GM12878 (cell line): Measurements from ENCODE around the gene KIR3DL3.

ENCODE experiments used
- CBX3 ChIP-seq: fragments of 200-600 bp; sonication (generic); IDR thresholded peaks from 2 replicates; pipeline ENCODE4 v1.6.1; 2016; ENCODE audit warnings: low read depth, borderline replicate concordance
- CBX5 ChIP-seq: sonication (generic); IDR thresholded peaks from 2 replicates; pipeline ENCODE4 v1.6.1; 2016; ENCODE audit warnings: low read depth, moderate library complexity, mild to moderate bottlenecking, inconsistent platforms
- CHD2 ChIP-seq: IDR thresholded peaks from 2 replicates; pipeline ENCODE4 v1.6.1; 2011; ENCODE audit warnings: low read depth, low read length, improper control_type of control experiment, borderline replicate concordance
- ESRRA ChIP-seq: IDR thresholded peaks from 2 replicates; pipeline ENCODE4 v1.6.1; 2012; ENCODE audit warnings: mild to moderate bottlenecking, low read length, improper control_type of control experiment
- EZH2 ChIP-seq: IDR thresholded peaks from 2 replicates; pipeline ENCODE4 v1.6.1; 2012; ENCODE audit warnings: low read depth, mild to moderate bottlenecking, control low read depth, inconsistent platforms, low read length, borderline replicate concordance; ENCODE audit not compliant: control insufficient read depth
- FOXM1 ChIP-seq: IDR thresholded peaks from 2 replicates; pipeline ENCODE4 v1.6.1; 2012; ENCODE audit warnings: low read depth, mild to moderate bottlenecking, inconsistent platforms, low read length, moderate library complexity
- NFXL1 ChIP-seq: fragments of 450-650 bp; IDR thresholded peaks from 2 replicates; pipeline ENCODE4 v1.6.1; 2017; ENCODE audit warnings: antibody characterized with exemption, mild to moderate bottlenecking, borderline replicate concordance
- POLR2A ChIP-seq: IDR thresholded peaks from 2 replicates; pipeline ENCODE4 v1.6.1; 2011; ENCODE audit warnings: low read depth, mild to moderate bottlenecking, low read length
- RFX5 ChIP-seq: IDR thresholded peaks from 2 replicates; pipeline ENCODE4 v1.6.1; 2011; ENCODE audit warnings: low read depth, low read length, improper control_type of control experiment
- TF ChIP-seq, protein P1 (sequence below), 3 experiments: IDR thresholded peaks in 2 of 3; conservative IDR thresholded peaks in 1 of 3; 2 replicates each; pipeline ENCODE4 v1.5.1; 2011; ENCODE audit warnings: low read depth in 3 of 3, low read length in 3 of 3, mild to moderate bottlenecking in 3 of 3, control low read depth in 2 of 3, moderate library complexity in 2 of 3, inconsistent platforms in 1 of 3, mixed read lengths in 1 of 3; ENCODE audit not compliant: control insufficient read depth in 2 of 3, insufficient read depth in 1 of 3; ENCODE audit errors: extremely low read depth in 1 of 3
- TF ChIP-seq, protein P2 (sequence below): fragments of 150-350 bp; IDR thresholded peaks from 2 replicates; pipeline ENCODE4 v1.6.1; 2016; ENCODE audit warnings: low read depth, low read length

DNA sequence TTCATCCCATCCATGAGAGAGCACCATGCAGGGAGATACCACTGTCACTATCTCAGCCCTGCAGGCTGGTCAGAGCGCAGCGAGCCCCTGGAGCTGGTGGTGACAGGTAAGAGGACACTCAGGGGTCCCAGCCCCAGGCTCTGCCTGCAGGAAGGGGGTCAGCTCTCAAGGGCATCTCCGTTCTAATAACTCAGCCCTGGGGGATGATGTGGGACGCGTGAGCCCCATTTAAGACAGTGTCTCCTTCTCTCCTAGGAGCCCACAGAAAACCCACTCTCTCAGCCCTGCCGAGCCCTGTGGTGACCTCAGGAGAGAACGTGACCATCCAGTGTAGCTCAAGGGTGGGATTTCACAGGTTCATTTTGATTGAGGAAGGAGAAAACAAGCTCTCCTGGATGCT, 15.5 kb upstream of the KIR3DL3 start:
- TF ChIP-seq CBX3 (no peak), POLR2A (no peak), ESRRA (no peak), CBX5 (no peak), FOXM1 (no peak), RFX5 (no peak), NFXL1 (no peak), CHD2 (no peak), EZH2 (no peak)
- TF ChIP-seq, protein P1, sequence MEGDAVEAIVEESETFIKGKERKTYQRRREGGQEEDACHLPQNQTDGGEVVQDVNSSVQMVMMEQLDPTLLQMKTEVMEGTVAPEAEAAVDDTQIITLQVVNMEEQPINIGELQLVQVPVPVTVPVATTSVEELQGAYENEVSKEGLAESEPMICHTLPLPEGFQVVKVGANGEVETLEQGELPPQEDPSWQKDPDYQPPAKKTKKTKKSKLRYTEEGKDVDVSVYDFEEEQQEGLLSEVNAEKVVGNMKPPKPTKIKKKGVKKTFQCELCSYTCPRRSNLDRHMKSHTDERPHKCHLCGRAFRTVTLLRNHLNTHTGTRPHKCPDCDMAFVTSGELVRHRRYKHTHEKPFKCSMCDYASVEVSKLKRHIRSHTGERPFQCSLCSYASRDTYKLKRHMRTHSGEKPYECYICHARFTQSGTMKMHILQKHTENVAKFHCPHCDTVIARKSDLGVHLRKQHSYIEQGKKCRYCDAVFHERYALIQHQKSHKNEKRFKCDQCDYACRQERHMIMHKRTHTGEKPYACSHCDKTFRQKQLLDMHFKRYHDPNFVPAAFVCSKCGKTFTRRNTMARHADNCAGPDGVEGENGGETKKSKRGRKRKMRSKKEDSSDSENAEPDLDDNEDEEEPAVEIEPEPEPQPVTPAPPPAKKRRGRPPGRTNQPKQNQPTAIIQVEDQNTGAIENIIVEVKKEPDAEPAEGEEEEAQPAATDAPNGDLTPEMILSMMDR (IDR thresholded peaks at IDR 0.05 in 2 of 3, conservative IDR thresholded peaks at IDR 0.05 in 1 of 3; ENCODE audit: control insufficient read depth in 2 of 3, extremely low read depth in 1 of 3, insufficient read depth in 1 of 3, low read depth in 3 of 3, low read length in 3 of 3) = no peak
- TF ChIP-seq, protein P2, sequence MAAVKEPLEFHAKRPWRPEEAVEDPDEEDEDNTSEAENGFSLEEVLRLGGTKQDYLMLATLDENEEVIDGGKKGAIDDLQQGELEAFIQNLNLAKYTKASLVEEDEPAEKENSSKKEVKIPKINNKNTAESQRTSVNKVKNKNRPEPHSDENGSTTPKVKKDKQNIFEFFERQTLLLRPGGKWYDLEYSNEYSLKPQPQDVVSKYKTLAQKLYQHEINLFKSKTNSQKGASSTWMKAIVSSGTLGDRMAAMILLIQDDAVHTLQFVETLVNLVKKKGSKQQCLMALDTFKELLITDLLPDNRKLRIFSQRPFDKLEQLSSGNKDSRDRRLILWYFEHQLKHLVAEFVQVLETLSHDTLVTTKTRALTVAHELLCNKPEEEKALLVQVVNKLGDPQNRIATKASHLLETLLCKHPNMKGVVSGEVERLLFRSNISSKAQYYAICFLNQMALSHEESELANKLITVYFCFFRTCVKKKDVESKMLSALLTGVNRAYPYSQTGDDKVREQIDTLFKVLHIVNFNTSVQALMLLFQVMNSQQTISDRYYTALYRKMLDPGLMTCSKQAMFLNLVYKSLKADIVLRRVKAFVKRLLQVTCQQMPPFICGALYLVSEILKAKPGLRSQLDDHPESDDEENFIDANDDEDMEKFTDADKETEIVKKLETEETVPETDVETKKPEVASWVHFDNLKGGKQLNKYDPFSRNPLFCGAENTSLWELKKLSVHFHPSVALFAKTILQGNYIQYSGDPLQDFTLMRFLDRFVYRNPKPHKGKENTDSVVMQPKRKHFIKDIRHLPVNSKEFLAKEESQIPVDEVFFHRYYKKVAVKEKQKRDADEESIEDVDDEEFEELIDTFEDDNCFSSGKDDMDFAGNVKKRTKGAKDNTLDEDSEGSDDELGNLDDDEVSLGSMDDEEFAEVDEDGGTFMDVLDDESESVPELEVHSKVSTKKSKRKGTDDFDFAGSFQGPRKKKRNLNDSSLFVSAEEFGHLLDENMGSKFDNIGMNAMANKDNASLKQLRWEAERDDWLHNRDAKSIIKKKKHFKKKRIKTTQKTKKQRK = no peak
